OCI-LY3 (cell line): Measurements from ENCODE around the gene KARS1.

Experiments used
- H2AFZ ChIP-seq: fragments of 200-600, 300-600 bp; shearing (Covaris generic); 2 replicates; pipeline ENCODE4 v1.6.0; 2014; ENCODE audit warnings: antibody characterized with exemption, low read depth, low read length
- H3K27ac ChIP-seq: fragments of 200-600, 300-600 bp; sonication (generic); 2 replicates; pipeline ENCODE4 v1.5.1; 2014; ENCODE audit warnings: mild to moderate bottlenecking, low read length, moderate library complexity, mixed read lengths
- H3K27me3 ChIP-seq: fragments of 200-600, 300-600 bp; sonication (generic); 2 replicates; pipeline ENCODE4 v1.6.1; 2014; ENCODE audit warnings: low read depth, low read length, mixed read lengths
- H3K36me3 ChIP-seq: fragments of 200-600, 300-600 bp; sonication (generic); replicated peaks from 2 replicates; pipeline ENCODE3; 2014; ENCODE audit warnings: low read depth, low read length, mixed read lengths
- H3K4me1 ChIP-seq: fragments of 300-600, 200-600 bp; sonication (generic); 2 replicates; pipeline ENCODE4 v1.6.1; 2014; ENCODE audit warnings: low read length, mixed read lengths
- H3K4me2 ChIP-seq: fragments of 200-600, 300-600 bp; sonication (generic); 2 replicates; pipeline ENCODE4 v1.6.1; 2014; ENCODE audit warnings: low read length, mixed read lengths
- H3K4me3 ChIP-seq: fragments of 300-600, 200-600 bp; sonication (generic); 2 replicates; pipeline ENCODE4 v1.5.1; 2014; ENCODE audit warnings: antibody characterized with exemption, mild to moderate bottlenecking, low read length, moderate library complexity
- H3K79me2 ChIP-seq: fragments of 300-600, 200-600 bp; shearing (Covaris generic); 2 replicates; pipeline ENCODE4 v1.6.1; 2014; ENCODE audit warnings: mild to moderate bottlenecking, low read length, mixed read lengths
- H3K9ac ChIP-seq: fragments of 300-600, 200-600 bp; shearing (Covaris generic); 2 replicates; pipeline ENCODE4 v1.6.0; 2014; ENCODE audit warnings: mild to moderate bottlenecking, low read length, moderate library complexity
- H3K9me3 ChIP-seq: fragments of 200-600, 300-600 bp; shearing (Covaris generic); 2 replicates; pipeline ENCODE4 v1.6.1; 2014; ENCODE audit warnings: low read length, mixed read lengths; ENCODE audit not compliant: insufficient read depth
- H4K20me1 ChIP-seq: fragments of 200-600, 300-600 bp; sonication (generic); 2 replicates; pipeline ENCODE4 v1.6.1; 2016; ENCODE audit warnings: low read length, mixed read lengths; ENCODE audit not compliant: insufficient read depth
- EZH2phosphoT487 ChIP-seq: fragments of 200-600 bp; shearing (Covaris generic); IDR thresholded peaks from 2 replicates; pipeline ENCODE4 v1.6.1; 2018; ENCODE audit warnings: antibody characterized with exemption, mixed run types, low read depth
- TF ChIP-seq, protein P1 (sequence below): fragments of 200-600, 300-600 bp; sonication (generic); IDR thresholded peaks from 2 replicates; pipeline ENCODE4 v1.5.1; 2014; ENCODE audit warnings: antibody characterized with exemption, low read length, low read depth

The KARS1 gene

DNA sequence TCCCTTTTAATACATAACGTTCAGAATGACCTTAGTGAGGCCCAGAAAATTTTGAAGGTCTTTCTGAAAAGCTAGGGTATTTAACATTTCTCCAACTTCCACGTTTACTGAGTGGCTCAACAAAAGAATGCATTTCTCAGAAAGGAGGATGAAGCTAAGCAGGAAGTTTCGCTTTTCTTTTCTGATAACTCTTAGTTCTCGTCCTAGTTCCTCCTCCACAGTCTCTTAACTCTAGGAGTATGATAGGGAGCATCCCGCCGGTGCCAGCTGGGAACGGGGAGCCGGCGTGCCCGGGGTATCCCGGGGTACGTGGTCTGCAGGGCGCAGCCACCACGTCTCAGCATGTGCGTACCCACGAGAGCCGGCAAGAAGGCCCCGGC, 363 bp downstream of the KARS1 start:
- peak overlapping the region; percentile 83 for H2AFZ ChIP-seq
- peaks cover 41% of the 10 kb centered on the region for H3K4me1 ChIP-seq
- H3K4me2 ChIP-seq, result peak overlapping the region; percentile 87
- peak overlapping the region; percentile 96 for H3K4me3 ChIP-seq
- peaks cover 35% of the 10 kb centered on the region for H3K36me3 ChIP-seq
- H3K27me3 ChIP-seq, result no peaks in the 10 kb centered on the region
- H3K9ac ChIP-seq, result peak overlapping the region; percentile 91
- H3K27ac ChIP-seq, result peak overlapping the region; percentile 89
- TF ChIP-seq, protein P1, sequence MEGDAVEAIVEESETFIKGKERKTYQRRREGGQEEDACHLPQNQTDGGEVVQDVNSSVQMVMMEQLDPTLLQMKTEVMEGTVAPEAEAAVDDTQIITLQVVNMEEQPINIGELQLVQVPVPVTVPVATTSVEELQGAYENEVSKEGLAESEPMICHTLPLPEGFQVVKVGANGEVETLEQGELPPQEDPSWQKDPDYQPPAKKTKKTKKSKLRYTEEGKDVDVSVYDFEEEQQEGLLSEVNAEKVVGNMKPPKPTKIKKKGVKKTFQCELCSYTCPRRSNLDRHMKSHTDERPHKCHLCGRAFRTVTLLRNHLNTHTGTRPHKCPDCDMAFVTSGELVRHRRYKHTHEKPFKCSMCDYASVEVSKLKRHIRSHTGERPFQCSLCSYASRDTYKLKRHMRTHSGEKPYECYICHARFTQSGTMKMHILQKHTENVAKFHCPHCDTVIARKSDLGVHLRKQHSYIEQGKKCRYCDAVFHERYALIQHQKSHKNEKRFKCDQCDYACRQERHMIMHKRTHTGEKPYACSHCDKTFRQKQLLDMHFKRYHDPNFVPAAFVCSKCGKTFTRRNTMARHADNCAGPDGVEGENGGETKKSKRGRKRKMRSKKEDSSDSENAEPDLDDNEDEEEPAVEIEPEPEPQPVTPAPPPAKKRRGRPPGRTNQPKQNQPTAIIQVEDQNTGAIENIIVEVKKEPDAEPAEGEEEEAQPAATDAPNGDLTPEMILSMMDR, result no peak
- TF ChIP-seq EZH2phosphoT487, result no peak
- no peaks in the 10 kb centered on the region for H3K9me3 ChIP-seq
- peaks cover 38% of the 10 kb centered on the region for H4K20me1 ChIP-seq
- H3K79me2 ChIP-seq, result peaks cover 98% of the 10 kb centered on the region

DNA sequence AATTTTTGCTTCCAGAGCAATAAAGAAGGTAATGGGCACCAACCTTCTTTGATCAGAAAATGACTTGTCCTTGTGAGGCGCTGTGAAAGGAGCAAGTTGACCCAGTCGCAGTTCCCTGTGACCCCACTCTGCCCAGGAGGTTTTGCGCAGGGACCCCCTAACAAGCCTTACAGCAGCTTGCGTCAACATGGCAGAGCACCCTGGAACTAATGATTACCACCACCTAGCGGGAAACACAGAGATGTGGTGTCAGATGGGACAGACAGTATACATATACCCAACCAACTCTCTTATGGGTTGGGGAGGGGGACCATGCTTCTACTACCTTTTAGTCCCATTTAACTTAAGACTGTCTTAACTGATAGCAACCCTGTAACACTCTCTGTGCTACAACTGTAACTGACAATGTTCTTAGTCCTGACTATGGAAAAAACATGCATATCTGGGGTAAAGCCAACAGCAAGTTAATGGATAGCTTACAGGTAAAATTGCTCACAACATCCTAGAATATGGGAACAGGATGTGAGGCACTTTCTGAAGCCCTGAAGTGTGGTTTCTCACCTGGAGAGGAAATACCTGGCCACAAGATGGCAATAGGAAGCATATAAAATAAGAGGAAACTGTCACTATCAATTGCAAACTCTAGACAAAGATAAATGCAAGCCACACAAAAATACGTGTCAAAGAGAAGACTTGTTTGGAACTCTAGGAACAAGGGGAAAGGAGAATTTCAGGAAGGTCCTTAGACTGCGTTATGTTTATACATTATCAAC, 3.0 kb downstream of the KARS1 start:
- H3K79me2 ChIP-seq, result peaks cover 89% of the 10 kb centered on the region
- H3K27ac ChIP-seq, result no peak overlapping the region
- H3K4me2 ChIP-seq, result no peak overlapping the region
- H3K27me3 ChIP-seq, result no peaks in the 10 kb centered on the region
- no peaks in the 10 kb centered on the region for H3K9me3 ChIP-seq
- H2AFZ ChIP-seq, result no peak overlapping the region
- no peak overlapping the region for H3K4me3 ChIP-seq
- H4K20me1 ChIP-seq, result peaks cover 17% of the 10 kb centered on the region
- H3K4me1 ChIP-seq, result peaks cover 15% of the 10 kb centered on the region
- TF ChIP-seq, protein P1, result peak; percentile 22
- no peak for TF ChIP-seq EZH2phosphoT487
- no peak overlapping the region for H3K9ac ChIP-seq
- peaks cover 55% of the 10 kb centered on the region for H3K36me3 ChIP-seq

DNA sequence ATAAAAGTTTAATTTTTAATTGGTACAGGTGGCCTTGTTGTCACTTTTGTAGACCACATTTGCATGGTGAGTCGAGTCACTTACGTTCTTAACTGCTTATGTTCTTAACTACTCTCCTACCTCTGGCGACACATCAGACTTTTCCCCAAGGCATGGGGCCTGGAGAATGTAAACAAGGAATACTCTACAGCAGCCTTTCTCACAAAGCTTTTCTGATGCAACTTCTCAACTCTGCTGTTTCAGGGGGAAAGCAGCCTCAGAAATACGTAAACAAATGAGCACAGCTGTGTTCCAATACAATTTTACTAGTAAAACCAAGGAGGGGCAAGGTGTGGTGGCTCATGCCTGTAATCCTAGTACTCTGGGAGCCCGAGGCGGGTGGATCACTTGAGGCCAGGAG, 6.9 kb downstream of the KARS1 start:
- peaks cover 78% of the 10 kb centered on the region for H3K36me3 ChIP-seq
- H3K79me2 ChIP-seq, result peaks cover 58% of the 10 kb centered on the region
- no peak for TF ChIP-seq EZH2phosphoT487
- TF ChIP-seq, protein P1, result no peak
- H3K9ac ChIP-seq, result no peak overlapping the region
- peaks cover 17% of the 10 kb centered on the region for H4K20me1 ChIP-seq
- peaks cover 5% of the 10 kb centered on the region; the same call in 1 of the 2 replicates for H3K4me1 ChIP-seq
- H3K27ac ChIP-seq, result no peak overlapping the region
- H3K27me3 ChIP-seq, result no peaks in the 10 kb centered on the region
- no peak overlapping the region for H2AFZ ChIP-seq
- H3K4me2 ChIP-seq, result no peak overlapping the region
- H3K4me3 ChIP-seq, result no peak overlapping the region
- H3K9me3 ChIP-seq, result no peaks in the 10 kb centered on the region

DNA sequence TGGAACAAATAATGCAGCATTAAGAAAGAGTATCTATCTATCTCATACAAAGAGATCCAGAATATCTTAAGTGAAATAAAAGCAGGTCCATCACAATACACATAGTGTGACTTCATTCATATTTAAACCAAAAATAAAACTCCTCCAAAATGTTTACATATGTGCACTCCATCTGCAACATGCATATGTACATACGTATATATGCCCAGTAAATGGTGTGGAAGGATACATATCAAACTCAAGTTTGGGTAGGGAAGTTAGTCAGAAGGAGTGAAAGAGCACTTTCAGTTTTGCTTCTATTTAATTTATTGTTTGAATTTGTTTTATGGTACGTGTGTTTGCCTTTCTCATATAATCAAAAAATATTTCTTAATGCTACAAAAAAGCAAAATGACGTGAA, 12.4 kb downstream of the KARS1 start:
- H3K79me2 ChIP-seq, result peaks cover 10% of the 10 kb centered on the region; the same call in 1 of the 2 replicates
- peaks cover 67% of the 10 kb centered on the region for H3K36me3 ChIP-seq
- TF ChIP-seq, protein P1, result no peak
- TF ChIP-seq EZH2phosphoT487, result no peak
- H3K27ac ChIP-seq, result no peak overlapping the region
- no peak overlapping the region for H2AFZ ChIP-seq
- no peak overlapping the region for H3K4me3 ChIP-seq
- H4K20me1 ChIP-seq, result no peaks in the 10 kb centered on the region; the same call in 1 of the 2 replicates
- H3K4me2 ChIP-seq, result no peak overlapping the region
- no peak overlapping the region for H3K9ac ChIP-seq
- H3K4me1 ChIP-seq, result no peaks in the 10 kb centered on the region
- H3K27me3 ChIP-seq, result no peaks in the 10 kb centered on the region
- no peaks in the 10 kb centered on the region for H3K9me3 ChIP-seq
